ENCODE measurements around the gene SLC36A3.

- TF ChIP-seq CTCF (IDR thresholded peaks at IDR 0.05) (no peak), POLR2A (IDR thresholded peaks at IDR 0.05) (no peak), POLR2AphosphoS5 (IDR thresholded peaks at IDR 0.05) (no peak)
Observed at GRCh38 chr5:151238303-151238741, 65.2 kb downstream of the SLC36A3 start.
